Motor neuron (in vitro differentiated cells): ENCODE results near the gene HERC2. TPM values are rescaled to one million over a fixed set of nuclear protein-coding genes. Genes with fewer than 3 reads are reported as not detected.

Source experiments
- ATAC-seq, 8 experiments: fragments of 200-7000 bp; cut with Tn5 transposase; replicated peaks in 6 of 8; 2 replicates each; pipeline ENCODE4 v1.8.0; 2021; ENCODE audit warnings: mild to moderate bottlenecking in 8 of 8, moderate library complexity in 8 of 8
- H3K27ac ChIP-seq, 2 donors: fragments of 250-450 bp; sonication (Bioruptor Pico); 2 replicates each; pipeline ENCODE4 v1.9.0; 2021; ENCODE audit warnings: antibody characterized with exemption in 2 of 2, mild to moderate bottlenecking in 2 of 2, moderate library complexity in 1 of 2
- H3K4me1 ChIP-seq, 2 donors: fragments of 250-450 bp; sonication (Bioruptor Pico); replicated peaks in 1 of 2; 2 replicates each; pipeline ENCODE4 v1.6.1; 2021; ENCODE audit warnings: antibody characterized with exemption in 2 of 2, mild to moderate bottlenecking in 2 of 2, moderate library complexity in 1 of 2
- H3K4me3 ChIP-seq, 5 donors: fragments of 250-450 bp; sonication (Bioruptor Pico); 2 replicates each; pipeline ENCODE4 v1.9.0; 2021; ENCODE audit warnings: antibody characterized with exemption in 5 of 5, mild to moderate bottlenecking in 5 of 5, moderate library complexity in 4 of 5
- WGBS, 10 experiments: fragments of 450-650 bp; shearing (Covaris generic); methylation state at CpG; one replicate each; pipeline ENCODE4 v1.0.0; 2022; 5-methylcytosine and 5-hydroxymethylcytosine counted together
- in situ Hi-C, 9 experiments: fragments of 400-800 bp; cut with MboI; loops; one replicate each; pipeline ENCODE4 v1.15.0; 2021; ENCODE audit warnings: low sequenced_read_pairs in 9 of 9, low pct_unique_long_range_greater_than_20kb in 2 of 9; ENCODE audit not compliant: unreplicated experiment in 9 of 9
- total RNA-seq, 8 experiments: library from RNA; unstranded; fragments of 300-600 nt; gene quantifications; 2 replicates each; pipeline versions ENCODE4 v1.2.3 to v1.2.4, GENCODE V29; 2022

HERC2 gene
- total RNA-seq, 8 experiments from 2014 or later, result 22.6 to 88.4 (median 35.0) TPM

DNA sequence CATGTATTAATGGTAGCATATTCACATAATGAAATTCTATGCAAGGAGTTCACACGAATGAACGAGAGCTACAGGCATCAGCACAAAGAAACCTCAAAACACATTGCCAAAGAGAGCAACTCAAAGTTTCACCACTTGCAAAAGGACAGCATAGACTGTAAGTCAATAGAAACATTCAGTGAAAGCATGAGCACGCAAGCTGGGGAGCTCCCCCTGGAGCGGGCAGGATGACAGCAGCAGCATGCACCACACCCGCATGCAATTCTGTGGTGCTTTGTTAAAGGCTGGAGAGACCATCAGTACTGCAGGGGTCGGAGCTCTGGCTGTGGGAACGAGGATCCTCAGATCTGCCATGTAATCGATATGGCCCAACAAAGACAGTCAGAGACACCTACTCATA, 241.6 kb downstream of the HERC2 start:
- Histone ChIP-seq H3K27ac (no peak overlapping the region), H3K4me3 (no peak overlapping the region), H3K4me1 (peaks cover 2 to 3% of the 10 kb centered on the region in 2 donors)
- in situ Hi-C loops, result no loop called here
- WGBS, 10 experiments, result 0 to 80% (median 46%) methylated on average over 1 to 8 of the region's 8 CpGs; no CpG with 5 or more reads in 2 of the 10 experiments
- ATAC-seq, result peak; percentile 60 to 98 (median 77)

- Histone ChIP-seq H3K4me1 (peaks cover 2 to 3% of the 10 kb centered on the region in 2 donors), H3K4me3 (no peak overlapping the region), H3K27ac (no peak overlapping the region)
- no peak for ATAC-seq
- in situ Hi-C loops, result no loop called here
- WGBS, 10 experiments, result 83 to 100% (median 96%) methylated on average over 1 to 2 of the region's 9 CpGs; no CpG with 5 or more reads in 6 of the 10 experiments
Measured at GRCh38 chr15:28079313-28079969, 242.5 kb downstream of the HERC2 start.

- WGBS, 10 experiments, result 33% methylated on average over 1 of the region's 1 CpG; no CpG with 5 or more reads in 9 of the 10 experiments
- Histone ChIP-seq H3K4me3 (no peak overlapping the region), H3K27ac (no peak overlapping the region), H3K4me1 (peaks cover 2 to 3% of the 10 kb centered on the region in 2 donors)
- in situ Hi-C loops, result no loop called here
- ATAC-seq, result peak in 2 of 8 experiments; percentile 31 to 39
Measured at GRCh38 chr15:28078191-28078719, 243.7 kb downstream of the HERC2 start.

DNA sequence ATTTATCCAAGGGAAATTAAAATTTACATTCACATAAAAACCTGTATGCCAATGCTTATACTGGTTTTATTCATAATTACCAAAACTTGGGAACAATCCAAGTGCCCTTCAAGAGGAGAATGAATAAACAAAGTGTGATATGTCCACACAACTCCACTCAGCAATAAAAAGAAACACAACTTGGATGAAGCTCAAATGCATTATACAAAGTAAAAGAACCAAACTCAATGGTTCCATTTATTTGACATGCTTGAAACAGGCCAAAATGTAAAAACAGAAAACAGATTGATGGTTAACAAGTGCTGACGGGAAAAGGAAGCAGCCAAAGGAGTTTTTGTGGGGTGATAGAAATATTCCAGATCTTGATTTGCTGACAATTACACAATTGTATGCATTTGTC, 246.4 kb downstream of the HERC2 start:
- Histone ChIP-seq H3K27ac (no peak overlapping the region), H3K4me1 (peaks cover 2 to 3% of the 10 kb centered on the region in 2 donors), H3K4me3 (no peak overlapping the region)
- WGBS, 10 experiments, result 0 to 100% (median 56%) methylated on average over 1 of the region's 1 CpG; no CpG with 5 or more reads in 2 of the 10 experiments
- ATAC-seq, result peak in 1 of 8 experiments; percentile 10
- in situ Hi-C loops, result no loop called here

GRCh38 chr15:28068930-28069329, 253.0 kb downstream of the HERC2 start:
- in situ Hi-C loops, result no loop called here
- Histone ChIP-seq H3K27ac (no peak overlapping the region), H3K4me1 (no peaks in the 10 kb centered on the region), H3K4me3 (no peak overlapping the region)
- 40 to 100% (median 73%) methylated on average over 1 of the region's 1 CpG; no CpG with 5 or more reads in 4 of the 10 experiments for WGBS, 10 experiments
- ATAC-seq, result no peak

- no peak for ATAC-seq
- 6 to 71% (median 26%) methylated on average over 1 to 3 of the region's 3 CpGs; no CpG with 5 or more reads in 2 of the 10 experiments for WGBS, 10 experiments
- in situ Hi-C loops, result no loop called here
- no peak overlapping the region for H3K27ac ChIP-seq
- no peaks in the 10 kb centered on the region for H3K4me1 ChIP-seq
- no peak overlapping the region for H3K4me3 ChIP-seq
Measured at GRCh38 chr15:28066231-28066630, 255.7 kb downstream of the HERC2 start.

Other genes starting within 250 kb of the HERC2 start
- 1 to 10 TPM in 1 of 8 experiments, under 1 TPM in 5, not detected in 2; 0.16 to 1.9 (median 0.29) TPM for gene OCA2, start 222.9 kb downstream of the HERC2 start, total RNA-seq
- 1 to 10 TPM in 1 of 8 experiments, under 1 TPM in 4, not detected in 3; 0.25 to 1.6 (median 0.38) TPM for gene GOLGA6L24, start 35.9 kb upstream of the HERC2 start, total RNA-seq
- not detected for gene GOLGA8F, start 56.5 kb upstream of the HERC2 start, total RNA-seq
- under 1 TPM in 7 of 8 experiments, not detected in 1; 0.05 to 0.57 (median 0.13) TPM for gene GOLGA8G, start 210.8 kb upstream of the HERC2 start, total RNA-seq
- gene GOLGA6L25, start 231.4 kb upstream of the HERC2 start, total RNA-seq, result 1 to 10 TPM in 2 of 8 experiments, under 1 TPM in 2, not detected in 4; 0.37 to 2.2 (median 1.3) TPM